Stomach smooth muscle (tissue), 2 donors: Measurements from ENCODE around the gene SPOP.

Source experiments
- H3K27ac ChIP-seq: one replicate; pipeline ENCODE4 v1.7.0; 2013; ENCODE audit warnings: mild to moderate bottlenecking, low read length, inconsistent platforms
- H3K27me3 ChIP-seq, 2 donors: one replicate each; pipeline ENCODE4 v1.7.0; 2013; ENCODE audit warnings: low read length in 2 of 2; ENCODE audit not compliant: insufficient read depth in 2 of 2, control insufficient read depth in 1 of 2
- H3K36me3 ChIP-seq, 2 donors: one replicate each; pipeline ENCODE4 v1.7.0; 2013; ENCODE audit warnings: low read length in 2 of 2; ENCODE audit not compliant: control insufficient read depth in 2 of 2, insufficient read depth in 2 of 2
- H3K4me1 ChIP-seq: one replicate; pipeline ENCODE4 v1.7.0; 2013; ENCODE audit warnings: low read length; ENCODE audit not compliant: control insufficient read depth, insufficient read depth
- H3K4me3 ChIP-seq, 2 donors: one replicate each; pipeline ENCODE4 v1.7.0; 2013; ENCODE audit warnings: low read length in 2 of 2
- H3K9ac ChIP-seq, 2 donors: one replicate each; pipeline ENCODE4 v1.7.0; 2013; ENCODE audit warnings: low read length in 2 of 2, mild to moderate bottlenecking in 1 of 2
- H3K9me3 ChIP-seq, 2 donors: one replicate each; pipeline ENCODE4 v1.7.0; 2013; ENCODE audit warnings: low read length in 2 of 2; ENCODE audit not compliant: control insufficient read depth in 2 of 2
- donor health status: healthy.
- donor health status: Pancreatic carcinoma.

SPOP gene

GRCh38 chr17:49633762-49634484 lies 44.0 kb downstream of the SPOP start:
- Histone ChIP-seq H3K4me1 (peaks cover 28% of the 10 kb centered on the region), H3K27ac (peak overlapping the region; percentile 46), H3K9ac (peak overlapping the region; percentile 37 to 44), H3K27me3 (no peaks in the 10 kb centered on the region), H3K4me3 (peak overlapping the region; percentile 29 to 55), H3K9me3 (no peaks in the 10 kb centered on the region), H3K36me3 (no peaks in the 10 kb centered on the region)

DNA sequence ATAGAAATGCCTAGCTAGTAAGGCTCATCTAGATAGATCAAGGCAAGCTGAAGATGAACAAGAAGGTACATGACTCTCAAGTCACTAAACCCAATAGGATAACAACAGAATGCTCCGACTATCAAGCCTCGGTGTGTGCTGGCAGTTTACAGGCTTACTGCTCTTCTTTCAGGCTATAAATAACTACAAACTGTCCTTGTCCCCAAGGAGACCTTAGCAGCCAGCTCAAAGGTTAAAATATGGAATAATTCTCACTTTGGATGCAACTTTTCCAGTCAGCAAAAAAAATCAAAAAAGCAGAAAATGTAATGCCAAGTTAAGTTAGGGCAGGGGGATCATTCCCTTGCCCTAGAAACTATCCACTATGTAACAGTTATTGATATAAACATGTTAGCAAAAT lies 44.6 kb downstream of the SPOP start:
- peak overlapping the region in 1 of 2 donors; percentile 29 for H3K4me3 ChIP-seq

DNA sequence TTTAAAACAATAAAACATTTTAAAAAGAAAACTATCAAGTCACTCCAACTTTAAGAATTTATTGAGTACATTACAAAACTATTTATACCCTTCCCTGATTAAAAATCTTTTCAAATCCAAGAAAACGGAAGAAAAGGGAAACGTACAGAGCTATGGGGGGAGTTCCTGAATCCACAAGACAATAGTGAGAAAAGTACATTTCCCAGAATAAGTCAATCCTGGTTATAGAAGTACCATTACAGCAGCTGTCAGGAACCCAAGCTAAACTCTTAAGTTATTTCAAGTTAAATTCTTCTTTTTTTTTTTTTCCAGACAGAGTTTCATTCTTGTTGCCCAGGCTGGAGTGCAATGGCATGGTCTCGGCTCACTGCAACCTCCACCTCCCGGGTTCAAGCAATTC lies 45.7 kb downstream of the SPOP start:
- Histone ChIP-seq H3K4me3 (no peak overlapping the region), H3K36me3 (no peaks in the 10 kb centered on the region), H3K4me1 (peaks cover 33% of the 10 kb centered on the region), H3K27ac (no peak overlapping the region), H3K9ac (no peak overlapping the region), H3K9me3 (no peaks in the 10 kb centered on the region), H3K27me3 (no peaks in the 10 kb centered on the region)

More for the DNA sequence above, 44.6 kb downstream of the SPOP start:
- H3K27me3 ChIP-seq, result no peaks in the 10 kb centered on the region
- H3K9me3 ChIP-seq, result no peaks in the 10 kb centered on the region
- peak overlapping the region in 1 of 2 donors; percentile 30 for H3K9ac ChIP-seq
- peaks cover 29% of the 10 kb centered on the region for H3K4me1 ChIP-seq
- H3K27ac ChIP-seq, result peak overlapping the region; percentile 46
- H3K36me3 ChIP-seq, result no peaks in the 10 kb centered on the region

DNA sequence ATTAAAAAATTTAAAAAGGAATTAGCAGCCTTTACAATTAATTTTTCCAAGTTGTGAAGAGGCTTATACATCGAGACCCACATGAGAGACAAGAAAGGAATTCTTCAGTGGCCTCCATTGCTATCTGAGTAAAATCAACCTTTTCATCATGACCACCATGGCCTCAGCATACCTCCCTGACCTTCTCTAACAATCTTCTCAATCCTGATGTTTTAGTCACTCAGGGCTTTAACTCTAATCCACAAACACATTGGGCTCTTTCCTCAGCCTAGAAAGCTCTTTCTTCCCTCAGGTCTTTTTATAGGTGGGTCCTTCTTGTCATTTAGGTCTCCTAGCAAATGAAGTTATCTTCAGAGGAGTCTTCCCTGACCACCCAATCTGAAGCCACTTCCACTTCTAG lies 46.4 kb downstream of the SPOP start:
- Histone ChIP-seq H3K4me1 (peaks cover 28% of the 10 kb centered on the region), H3K27ac (no peak overlapping the region), H3K4me3 (no peak overlapping the region), H3K36me3 (no peaks in the 10 kb centered on the region), H3K9me3 (no peaks in the 10 kb centered on the region), H3K9ac (no peak overlapping the region), H3K27me3 (no peaks in the 10 kb centered on the region)

- H3K4me1 ChIP-seq, result peaks cover 28% of the 10 kb centered on the region
- H3K27me3 ChIP-seq, result no peaks in the 10 kb centered on the region
- no peak overlapping the region for H3K9ac ChIP-seq
- H3K9me3 ChIP-seq, result no peaks in the 10 kb centered on the region
- peak overlapping the region in 1 of 2 donors; percentile 23 for H3K4me3 ChIP-seq
- H3K36me3 ChIP-seq, result no peaks in the 10 kb centered on the region
- H3K27ac ChIP-seq, result no peak overlapping the region
These were observed 47.6 kb downstream of the SPOP start for GRCh38 chr17:49630113-49630900.

DNA sequence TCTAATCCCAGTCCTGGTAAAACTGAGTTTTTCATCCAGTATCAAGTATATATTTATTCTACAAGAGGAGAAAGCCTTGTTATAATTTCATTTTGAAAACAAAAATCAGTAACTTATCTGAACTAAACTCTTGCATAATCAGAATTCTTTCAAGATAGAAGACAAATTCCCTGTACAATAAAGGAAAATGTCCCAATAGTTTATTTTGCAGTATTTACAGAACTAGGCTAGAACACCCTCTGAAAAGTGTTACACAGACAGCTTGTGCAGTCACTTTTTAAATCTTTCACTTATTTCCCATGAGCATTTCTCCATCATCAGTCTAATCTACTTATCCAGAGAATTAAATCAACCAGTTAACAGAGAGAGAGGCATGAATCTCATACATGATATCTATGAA lies 48.5 kb downstream of the SPOP start:
- no peak overlapping the region for H3K4me3 ChIP-seq
- H3K4me1 ChIP-seq, result peaks cover 26% of the 10 kb centered on the region
- no peaks in the 10 kb centered on the region for H3K27me3 ChIP-seq
- no peaks in the 10 kb centered on the region for H3K9me3 ChIP-seq
- no peaks in the 10 kb centered on the region for H3K36me3 ChIP-seq
- H3K27ac ChIP-seq, result no peak overlapping the region
- no peak overlapping the region for H3K9ac ChIP-seq

- H3K4me3 ChIP-seq, result no peak overlapping the region
- no peaks in the 10 kb centered on the region for H3K9me3 ChIP-seq
- H3K27me3 ChIP-seq, result no peaks in the 10 kb centered on the region
- H3K27ac ChIP-seq, result no peak overlapping the region
- H3K4me1 ChIP-seq, result peaks cover 11% of the 10 kb centered on the region
- no peak overlapping the region for H3K9ac ChIP-seq
- H3K36me3 ChIP-seq, result peaks cover 18 to 21% of the 10 kb centered on the region in 2 donors
These were observed 53.0 kb downstream of the SPOP start for GRCh38 chr17:49624896-49625295.

GRCh38 chr17:49621946-49622529 lies 55.9 kb downstream of the SPOP start:
- Histone ChIP-seq H3K4me3 (no peak overlapping the region), H3K27ac (peak overlapping the region; percentile 33), H3K36me3 (peaks cover 30 to 35% of the 10 kb centered on the region in 2 donors), H3K27me3 (no peaks in the 10 kb centered on the region), H3K9ac (no peak overlapping the region), H3K4me1 (peaks cover 11% of the 10 kb centered on the region), H3K9me3 (no peaks in the 10 kb centered on the region)

DNA sequence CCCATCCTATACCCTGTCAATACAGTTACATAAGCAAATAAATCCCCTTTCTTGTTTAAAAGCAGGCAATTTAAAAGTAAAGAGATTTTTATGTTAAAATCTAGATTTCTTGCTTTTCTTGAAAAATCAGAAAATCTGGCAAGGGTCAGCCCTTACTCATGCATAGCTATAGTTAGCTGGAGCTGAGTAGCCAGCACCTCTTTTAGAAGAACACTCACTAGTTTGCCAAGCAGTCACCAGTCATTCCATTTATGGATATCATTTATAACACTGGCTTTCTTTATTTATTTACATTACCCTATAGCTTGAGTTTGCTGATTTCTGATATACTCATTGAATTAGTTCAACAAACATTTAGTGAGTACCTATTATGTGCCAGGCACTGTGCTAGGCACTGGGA lies 56.5 kb downstream of the SPOP start:
- Histone ChIP-seq H3K4me3 (no peak overlapping the region), H3K4me1 (peaks cover 17% of the 10 kb centered on the region), H3K9me3 (no peaks in the 10 kb centered on the region), H3K27ac (peak overlapping the region; percentile 33), H3K36me3 (peaks cover 34 to 40% of the 10 kb centered on the region in 2 donors), H3K27me3 (no peaks in the 10 kb centered on the region), H3K9ac (no peak overlapping the region)

- Histone ChIP-seq H3K27ac (peak overlapping the region; percentile 2), H3K9ac (no peak overlapping the region), H3K4me1 (peaks cover 23% of the 10 kb centered on the region), H3K36me3 (peaks cover 39 to 40% of the 10 kb centered on the region in 2 donors), H3K27me3 (no peaks in the 10 kb centered on the region), H3K9me3 (no peaks in the 10 kb centered on the region), H3K4me3 (no peak overlapping the region)
These were observed 59.8 kb downstream of the SPOP start for GRCh38 chr17:49618028-49618611.
